ENCODE measurements around the gene SPANXA2. TPM values are rescaled to one million over a fixed set of nuclear protein-coding genes. Genes with fewer than 3 reads are reported as not detected.
"Not testable (repeated sequence)": the region's sequence is repeated elsewhere in the genome, so short reads cannot be mapped to it uniquely, and the experiment has no call there.

SPANXA2 gene
- total RNA-seq: not detected
- polyA plus RNA-seq: not detected
- long read RNA-seq, donor 1: 0 reads
- long read RNA-seq, donor 2: 0 reads

GRCh38 chrX:141589408-141589807 is at the start of gene SPANXA2:
SPANXA2 (plus strand) TSS chrX:141589708; CDS start chrX:141589768, 60 bp downstream.
- H3K4me3 ChIP-seq; H3K9me3 ChIP-seq; H3K36me3 ChIP-seq (ENCODE audit: insufficient read depth in 1 of 2, low read depth in 1 of 2); H3K27ac ChIP-seq; ATAC-seq; H3K27me3 ChIP-seq (ENCODE audit: insufficient read depth in 3 of 3, low read length in 2 of 3); intact Hi-C loops (cut with DNase I); DNase-seq; H3K4me1 ChIP-seq: not testable (repeated sequence)
- WGBS, 3 donors: no CpG with 5 or more reads among the region's 10 CpGs

GRCh38 chrX:141542551-141542950 is 47.0 kb upstream of the SPANXA2 start:
- DNase-seq; H3K27ac ChIP-seq; H3K36me3 ChIP-seq (ENCODE audit: insufficient read depth in 1 of 2, low read depth in 1 of 2); H3K4me1 ChIP-seq; H3K27me3 ChIP-seq (ENCODE audit: insufficient read depth in 3 of 3, low read length in 2 of 3); H3K9me3 ChIP-seq; ATAC-seq; H3K4me3 ChIP-seq; intact Hi-C loops (cut with DNase I): not testable (repeated sequence)
- 80 to 92% (median 82%) methylated on average over 3 to 7 of the region's 16 CpGs for WGBS, 3 donors

GRCh38 chrX:141584638-141585037 is 4.9 kb upstream of the SPANXA2 start, which contains the start of gene SPANXA1:
SPANXA1 (minus strand) TSS chrX:141584738; CDS start chrX:141584678, 60 bp downstream.
- intact Hi-C loops (cut with DNase I); H3K4me3 ChIP-seq: not testable (repeated sequence)
- WGBS, 3 donors: no CpG with 5 or more reads among the region's 10 CpGs

GRCh38 chrX:141609111-141609510 is 19.6 kb downstream of the SPANXA2 start:
- intact Hi-C loops (cut with DNase I): no loop called here

More at GRCh38 chrX:141584638-141585037, 4.9 kb upstream of the SPANXA2 start, which contains the start of gene SPANXA1:
- not testable (repeated sequence) for ATAC-seq; H3K9me3 ChIP-seq; H3K36me3 ChIP-seq (ENCODE audit: insufficient read depth in 1 of 2, low read depth in 1 of 2); H3K27ac ChIP-seq; H3K27me3 ChIP-seq (ENCODE audit: insufficient read depth in 3 of 3, low read length in 2 of 3); H3K4me1 ChIP-seq; DNase-seq

GRCh38 chrX:141619336-141619735 is 29.8 kb downstream of the SPANXA2 start:
- Histone ChIP-seq H3K4me1 (no peaks in the 10 kb centered on the region), H3K27me3 (ENCODE audit: insufficient read depth in 3 of 3, low read length in 2 of 3) (no peaks in the 10 kb centered on the region), H3K36me3 (ENCODE audit: insufficient read depth in 1 of 2, low read depth in 1 of 2) (no peaks in the 10 kb centered on the region), H3K27ac (no peak overlapping the region), H3K4me3 (no peak overlapping the region), H3K9me3 (no peaks in the 10 kb centered on the region)
- no peak for ATAC-seq
- intact Hi-C loops (cut with DNase I): no loop called here
- 54 to 72% (median 58%) methylated on average over 2 of the region's 2 CpGs for WGBS, 3 donors
- no peak for TF ChIP-seq CTCF (IDR thresholded peaks at IDR 0.05)
- no peak for DNase-seq

More at GRCh38 chrX:141609111-141609510, 19.6 kb downstream of the SPANXA2 start:
- H3K4me3 ChIP-seq: no peak overlapping the region
- H3K27me3 ChIP-seq (ENCODE audit: insufficient read depth in 3 of 3, low read length in 2 of 3): no peaks in the 10 kb centered on the region
- no peak for ATAC-seq
- no peak for DNase-seq
- H3K9me3 ChIP-seq: no peaks in the 10 kb centered on the region
- WGBS, 3 donors: 86 to 96% (median 89%) methylated on average over 1 of the region's 1 CpG
- H3K4me1 ChIP-seq: no peaks in the 10 kb centered on the region
- H3K36me3 ChIP-seq (ENCODE audit: insufficient read depth in 1 of 2, low read depth in 1 of 2): no peaks in the 10 kb centered on the region
- TF ChIP-seq CTCF (IDR thresholded peaks at IDR 0.05): no peak
- H3K27ac ChIP-seq: no peak overlapping the region

- no peak for ATAC-seq
- TF ChIP-seq CTCF (IDR thresholded peaks at IDR 0.05): no peak
- Histone ChIP-seq H3K4me1 (no peaks in the 10 kb centered on the region), H3K36me3 (ENCODE audit: insufficient read depth in 1 of 2, low read depth in 1 of 2) (no peaks in the 10 kb centered on the region), H3K4me3 (no peak overlapping the region), H3K9me3 (no peaks in the 10 kb centered on the region), H3K27ac (no peak overlapping the region), H3K27me3 (ENCODE audit: insufficient read depth in 3 of 3, low read length in 2 of 3) (no peaks in the 10 kb centered on the region)
- DNase-seq: no peak
- intact Hi-C loops (cut with DNase I): no loop called here
Observed at GRCh38 chrX:141632124-141632523, 42.6 kb downstream of the SPANXA2 start.
